Renal cortex interstitium (tissue), 15 donors: ENCODE results near the gene ZNF30. TPM values are rescaled to one million over a fixed set of nuclear protein-coding genes. Genes with fewer than 3 reads are reported as not detected.
"Not testable (repeated sequence)": the region's sequence is repeated elsewhere in the genome, so short reads cannot be mapped to it uniquely, and the experiment has no call there.

Source experiments
- DNase-seq, 11 donors: peaks; one replicate each; pipeline ENCODE4 v3.0.0-alpha.2; 2013; ENCODE audit warnings: low read depth in 9 of 11, low spot score in 4 of 11; ENCODE audit errors: extremely low read depth in 1 of 11
- long read RNA-seq, 16 experiments: transcript quantifications; one replicate each; lab custom pipeline, GENCODE V29; 2026
- polyA plus RNA-seq, 3 donors: library from polyadenylated mRNA; unstranded; fragments of 120-200 nt; gene quantifications; one replicate each; pipeline ENCODE4 v1.2.1, GENCODE V29; 2013; ENCODE audit not compliant: insufficient read length in 3 of 3

The ZNF30 gene
- 1 to 10 TPM; 6.4 to 7.0 (median 6.7) TPM for polyA plus RNA-seq
- long read RNA-seq, donor 1: 0 reads
- long read RNA-seq, donor 2, partial matches to known transcripts: 0 of 1 reads
- long read RNA-seq, donor 2, other reads (novel, unspliced or antisense): 0 of 1 reads
- long read RNA-seq, donor 3, partial matches to known transcripts: 0 of 3 reads
- long read RNA-seq, donor 3, other reads (novel, unspliced or antisense): 0 of 3 reads
- long read RNA-seq, donor 4, partial matches to known transcripts: 0 of 1 reads
- long read RNA-seq, donor 4, other reads (novel, unspliced or antisense): 0 of 1 reads
- long read RNA-seq, donor 5, partial matches to known transcripts: 0 of 3 reads
- long read RNA-seq, donor 5, other reads (novel, unspliced or antisense): 0 of 3 reads
- long read RNA-seq, donor 6, partial matches to known transcripts: 0 of 1 reads
- long read RNA-seq, donor 6, other reads (novel, unspliced or antisense): 0 of 1 reads
- long read RNA-seq, donor 7, partial matches to known transcripts: 0 of 2 reads
- long read RNA-seq, donor 7, other reads (novel, unspliced or antisense): 0 of 2 reads
- long read RNA-seq, donor 8, partial matches to known transcripts: 0 of 1 reads
- long read RNA-seq, donor 8, other reads (novel, unspliced or antisense): 0 of 1 reads
- long read RNA-seq, donor 9: 0 reads
- long read RNA-seq, donor 10: 0 reads
- long read RNA-seq, donor 11, partial matches to known transcripts: 0 of 1 reads
- long read RNA-seq, donor 11, other reads (novel, unspliced or antisense): 0 of 1 reads
- long read RNA-seq, donor 12: 0 reads
- long read RNA-seq, donor 13, partial matches to known transcripts: 0 of 2 reads
- long read RNA-seq, donor 13, other reads (novel, unspliced or antisense): 0 of 2 reads
- long read RNA-seq, donor 14, partial matches to known transcripts: 0 of 1 reads
- long read RNA-seq, donor 14, other reads (novel, unspliced or antisense): 0 of 1 reads
- long read RNA-seq, donor 15, partial matches to known transcripts: 0 of 1 reads
- long read RNA-seq, donor 15, other reads (novel, unspliced or antisense): 0 of 1 reads
- long read RNA-seq, donor 16, partial matches to known transcripts: 0 of 3 reads
- long read RNA-seq, donor 16, other reads (novel, unspliced or antisense): 0 of 3 reads

DNA sequence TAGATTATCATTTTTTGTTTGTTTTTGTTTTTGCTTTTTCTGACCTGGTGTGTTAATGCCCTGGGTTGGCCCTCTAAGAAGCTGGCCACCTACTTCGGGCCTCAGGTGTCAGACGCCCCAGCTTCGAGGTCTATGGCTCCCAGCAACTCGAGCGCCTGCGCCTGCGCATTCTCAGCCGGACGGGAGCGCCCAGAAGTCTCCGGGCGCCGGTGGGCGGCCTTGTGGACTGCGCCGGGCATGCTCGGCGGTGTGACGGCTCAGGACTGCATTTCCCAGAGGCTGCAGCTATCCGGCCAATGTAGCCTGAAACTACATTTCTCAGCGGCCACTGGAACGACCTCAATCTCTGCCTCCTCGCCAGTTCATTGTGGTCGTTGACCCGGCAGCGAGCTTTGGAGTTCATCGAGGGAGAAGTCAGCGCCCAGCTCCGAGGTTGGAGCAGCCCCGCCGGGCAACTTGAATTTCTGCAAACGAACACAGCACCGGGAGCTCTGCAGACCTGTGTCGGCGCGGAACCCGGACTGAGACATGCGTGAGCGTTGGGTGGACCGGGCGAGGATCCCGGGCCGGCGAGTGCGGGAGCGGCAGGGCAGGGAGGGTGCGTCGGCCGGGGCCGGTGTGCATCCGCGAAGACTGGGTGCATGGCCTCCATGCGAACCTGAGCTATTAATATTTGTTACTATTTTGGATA, at the start of gene ZNF30:
Gene ZNF30, plus strand, starts transcription at position 219 of the 691 bp plus-strand sequence. CDS start 3,045 bp downstream, outside the sequence.
- peak; percentile 71 to 89 (median 84) for DNase-seq

- DNase-seq: no peak
Observed at GRCh38 chr19:34879563-34879962, 47.1 kb upstream of the ZNF30 start.

DNA sequence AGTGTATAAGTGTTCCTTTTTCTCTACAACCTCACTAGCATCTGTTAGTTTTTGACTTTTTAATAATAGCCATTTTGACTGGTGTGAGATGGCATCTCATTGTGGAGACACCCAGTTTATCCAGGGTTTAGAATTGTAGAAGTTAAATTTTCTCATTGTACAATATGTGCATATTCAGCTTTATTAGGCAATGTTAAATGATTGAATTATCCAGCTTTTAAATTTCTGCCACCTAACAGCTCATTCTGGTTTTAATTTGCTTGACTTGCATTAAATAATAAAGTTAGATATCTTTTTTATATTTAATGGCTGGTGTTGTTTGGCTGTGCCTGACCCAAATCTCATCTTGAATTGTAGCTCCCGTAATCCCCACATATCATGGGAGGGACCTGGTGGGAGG, 46.7 kb upstream of the ZNF30 start:
- no peak for DNase-seq

- DNase-seq: no peak
Observed at GRCh38 chr19:34881982-34882381, 44.7 kb upstream of the ZNF30 start.

DNA sequence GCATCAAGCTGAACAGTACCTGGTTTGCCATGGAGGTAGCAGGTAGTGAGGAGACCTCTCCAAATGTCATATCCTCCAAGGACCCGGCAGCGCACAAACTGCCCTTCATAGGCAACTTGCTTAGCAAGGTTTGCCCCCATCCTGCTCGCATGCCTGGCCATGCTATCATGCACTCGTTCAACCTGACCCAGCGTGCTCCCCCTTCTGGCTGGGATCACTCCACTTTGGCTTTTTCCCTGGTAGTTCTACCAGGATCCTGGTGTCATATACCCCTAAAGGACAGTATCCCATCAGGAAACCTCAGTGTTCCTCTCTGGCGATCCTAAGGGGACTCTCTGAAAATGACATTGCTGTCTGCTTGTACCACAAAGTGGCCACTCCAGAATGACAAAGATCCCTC, 38.6 kb upstream of the ZNF30 start:
- no peak for DNase-seq

GRCh38 chr19:34900245-34900644, 26.5 kb upstream of the ZNF30 start:
- DNase-seq: no peak

DNA sequence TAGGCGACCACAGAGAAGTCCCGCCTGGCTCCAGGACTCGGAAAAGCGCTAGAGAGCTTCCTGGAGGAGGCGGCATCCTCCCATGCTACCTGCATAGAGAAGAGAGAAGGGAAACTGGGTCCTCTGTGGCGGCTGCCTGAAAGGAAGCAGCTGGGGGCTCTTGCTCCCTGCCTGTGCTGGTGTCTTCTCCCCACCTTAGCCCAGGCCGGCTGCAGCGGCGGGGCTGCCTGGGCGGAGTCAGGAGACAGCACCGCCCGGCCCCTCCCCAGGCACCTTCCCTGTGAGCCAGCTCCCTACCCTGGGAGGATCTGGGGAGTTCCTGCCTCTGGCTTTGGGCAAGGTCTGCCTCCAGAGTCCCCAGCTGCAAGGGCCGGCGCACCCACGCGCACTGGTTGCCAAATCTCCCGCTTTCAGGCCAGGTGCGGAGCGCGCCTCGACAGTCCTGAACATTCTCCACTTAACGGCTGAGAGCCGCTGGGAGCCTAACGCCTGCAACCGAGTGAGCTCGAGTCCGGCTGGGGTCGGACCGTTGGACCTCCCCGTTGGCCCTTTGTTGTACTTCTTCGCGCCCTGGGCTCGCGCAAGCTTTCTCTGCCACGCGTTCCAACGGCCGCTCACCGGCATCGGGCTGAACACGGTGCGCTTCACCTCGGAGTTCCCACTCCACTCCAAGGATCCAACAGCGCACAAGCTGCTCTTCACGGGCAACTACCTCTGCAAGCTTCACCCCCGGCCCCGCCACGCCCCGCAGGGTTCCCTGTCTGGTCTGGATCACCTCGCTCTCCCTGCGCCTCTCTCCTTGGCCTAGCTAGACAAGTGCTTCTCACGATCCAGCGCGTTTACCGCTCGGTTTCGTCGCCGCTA, 21.8 kb upstream of the ZNF30 start:
- no peak for DNase-seq

GRCh38 chr19:34910770-34911169, 15.9 kb upstream of the ZNF30 start:
- DNase-seq: no peak

DNA sequence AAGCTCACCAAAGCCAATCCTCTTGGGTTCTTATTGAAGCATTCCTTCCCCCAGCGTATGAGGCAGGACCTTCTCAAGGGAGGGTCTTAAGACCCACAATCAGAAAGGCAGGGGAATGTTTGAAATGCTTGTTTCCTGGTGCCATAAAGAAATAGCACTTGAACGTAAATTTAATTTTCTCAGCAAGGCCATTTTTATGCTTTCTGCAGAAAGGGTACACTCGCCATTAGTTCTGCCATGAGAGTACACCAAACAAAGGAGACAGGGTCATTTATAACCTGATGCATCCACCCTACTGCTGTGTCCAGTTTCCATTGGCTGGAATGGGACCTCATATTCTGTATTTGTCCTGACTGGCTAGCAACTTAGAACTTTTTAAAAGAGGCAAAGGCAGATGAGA, 9.6 kb upstream of the ZNF30 start:
- not testable (repeated sequence) for DNase-seq

DNA sequence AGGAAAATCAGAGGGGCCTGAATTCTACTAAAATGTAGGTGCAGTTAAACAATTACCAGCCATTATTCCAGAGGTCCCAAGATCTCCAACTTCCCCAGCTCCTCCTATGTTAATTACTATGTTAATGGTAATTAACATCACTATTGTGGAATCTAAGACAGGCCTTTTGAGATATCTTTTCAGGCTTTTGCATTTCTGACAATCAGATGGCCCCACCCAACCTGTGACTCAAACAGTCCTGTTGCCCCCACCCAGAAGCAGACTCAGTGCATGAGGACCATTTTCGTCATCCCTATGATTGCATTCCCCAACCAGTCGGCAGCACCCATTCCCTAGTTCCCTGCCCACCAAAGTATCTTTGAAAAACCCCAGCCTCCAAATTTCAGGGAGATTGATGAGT, 8.5 kb upstream of the ZNF30 start:
- DNase-seq: no peak

DNA sequence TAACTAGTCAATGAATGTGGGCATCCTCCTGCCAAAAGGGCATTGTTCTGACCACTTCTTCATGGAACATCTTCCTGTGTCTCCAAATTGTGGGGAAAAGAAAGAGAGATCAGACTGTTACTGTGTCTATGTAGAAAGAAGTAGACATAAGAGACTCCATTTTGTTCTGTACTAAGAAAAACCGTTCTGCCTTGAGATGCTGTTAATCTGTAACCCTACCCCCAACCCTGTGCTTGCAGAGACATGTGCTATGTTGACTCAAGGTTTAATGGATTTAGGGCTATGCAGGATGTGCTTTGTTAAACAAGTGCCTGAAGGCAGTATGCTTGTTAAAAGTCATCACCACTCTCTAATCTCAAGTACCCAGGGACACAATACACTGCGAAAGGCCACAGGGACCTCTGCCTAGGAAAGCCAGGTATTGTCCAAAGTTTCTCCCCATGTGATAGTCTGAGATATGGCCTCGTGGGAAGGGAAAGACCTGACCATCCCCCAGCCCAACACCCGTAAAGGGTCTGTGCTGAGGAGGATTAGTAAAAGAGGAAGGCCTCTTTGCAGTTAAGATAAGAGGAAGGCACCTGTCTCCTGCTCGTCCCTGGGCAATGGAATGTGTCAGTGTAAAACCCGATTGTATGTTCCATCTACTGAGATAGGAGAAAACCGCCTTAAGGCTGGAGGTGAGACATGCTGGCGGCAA, 6.5 kb upstream of the ZNF30 start:
- DNase-seq: not testable (repeated sequence)

DNA sequence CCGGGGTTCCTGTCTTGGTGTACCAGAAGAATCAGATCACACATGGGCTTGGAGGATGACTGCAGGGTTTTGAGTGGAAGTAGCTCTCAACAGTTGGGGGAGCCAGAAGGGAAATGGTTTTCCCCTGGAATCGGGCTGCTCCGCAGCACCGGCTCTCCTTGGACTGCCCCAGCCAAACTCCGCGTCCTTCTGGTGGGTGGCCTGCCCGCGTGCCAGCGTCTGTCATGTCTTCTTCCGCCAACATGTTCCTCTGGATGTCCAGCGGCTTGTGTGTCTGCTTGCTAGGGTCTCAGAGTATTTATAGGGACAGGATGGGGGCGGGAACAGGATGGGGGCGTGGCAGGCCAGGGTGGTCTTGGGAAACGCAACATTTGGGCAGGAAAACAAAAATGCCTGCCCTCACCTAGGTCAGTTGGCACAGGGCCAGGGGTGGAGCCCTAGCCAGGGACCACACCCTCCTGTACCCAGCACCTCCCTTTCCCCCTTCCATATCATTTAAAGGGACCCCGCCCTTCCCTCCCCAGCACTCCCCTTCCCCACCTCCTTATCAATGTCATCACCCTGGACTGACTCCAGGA, 1.3 kb upstream of the ZNF30 start:
- no peak for DNase-seq

- DNase-seq: no peak
Observed at GRCh38 chr19:34926361-34926684, 380 bp upstream of the ZNF30 start.

- DNase-seq: no peak
Observed at GRCh38 chr19:34932494-34932893, 5.8 kb downstream of the ZNF30 start.

GRCh38 chr19:34936184-34936583, 9.5 kb downstream of the ZNF30 start:
- DNase-seq: no peak

DNA sequence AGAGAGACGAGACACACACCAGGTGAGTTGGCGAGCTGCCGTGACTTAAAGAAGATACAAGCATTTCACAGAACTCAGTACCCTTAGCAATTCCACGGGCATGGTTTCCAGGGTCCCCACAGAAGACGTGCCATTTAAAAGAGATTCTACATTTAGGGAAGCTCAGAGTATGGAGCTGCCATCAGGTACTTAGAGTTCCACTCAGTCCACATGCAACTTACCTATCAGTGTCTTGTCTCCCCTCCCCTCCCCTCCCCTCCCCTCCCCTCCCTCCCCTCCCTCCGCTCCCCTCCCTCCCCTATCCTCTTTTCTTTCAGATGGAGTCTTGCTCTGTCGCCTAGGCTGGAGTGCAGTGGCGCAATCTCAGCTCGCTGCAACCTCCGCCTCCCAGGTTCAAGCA, 12.2 kb downstream of the ZNF30 start:
- no peak for DNase-seq

GRCh38 chr19:34943861-34944573, 17.3 kb downstream of the ZNF30 start:
- DNase-seq: no peak
